Activated effector memory CD4-positive, alpha-beta T cell treated with anti-CD3 and anti-CD28 coated beads, Interleukin-2, amount 50 U/mL, for 16 hours (primary cell): ENCODE measurements around the gene STYXL1.
"Not testable (repeated sequence)": the region's sequence is repeated elsewhere in the genome, so short reads cannot be mapped to it uniquely, and the experiment has no call there.

Experiments
- DNase-seq: peaks from one replicate; pipeline ENCODE4 v3.0.0-alpha.2; 2020

STYXL1 gene

GRCh38 chr7:76047811-76048667 lies at the start of gene STYXL1, which contains the start of gene MDH2:
Gene STYXL1, minus strand, starts transcription at chr7:76048000. Its CDS starts 17,477 bp downstream, at chr7:76030523.
Gene MDH2, plus strand, starts transcription at chr7:76048106. Its CDS starts 55 bp downstream, at chr7:76048161.
- peak; percentile 95 for DNase-seq

- no peak for DNase-seq
Measured at GRCh38 chr7:76095908-76096307, 48.1 kb upstream of the STYXL1 start.

GRCh38 chr7:76094326-76094725 lies 46.5 kb upstream of the STYXL1 start:
- DNase-seq, result not testable (repeated sequence)

- not testable (repeated sequence) for DNase-seq
Measured at GRCh38 chr7:76093531-76093930, 45.7 kb upstream of the STYXL1 start.

GRCh38 chr7:76091506-76091905 lies 43.7 kb upstream of the STYXL1 start:
- no peak for DNase-seq

GRCh38 chr7:76089865-76090475 lies 42.2 kb upstream of the STYXL1 start:
- DNase-seq, result no peak

GRCh38 chr7:76087362-76087791 lies 39.6 kb upstream of the STYXL1 start:
- not testable (repeated sequence) for DNase-seq

GRCh38 chr7:76086070-76086469 lies 38.3 kb upstream of the STYXL1 start:
- DNase-seq, result no peak

- not testable (repeated sequence) for DNase-seq
Measured at GRCh38 chr7:76084115-76084514, 36.3 kb upstream of the STYXL1 start.

GRCh38 chr7:76080204-76080603 lies 32.4 kb upstream of the STYXL1 start:
- no peak for DNase-seq

- no peak for DNase-seq
Measured at GRCh38 chr7:76077435-76077834, 29.6 kb upstream of the STYXL1 start.

GRCh38 chr7:76076995-76077394 lies 29.2 kb upstream of the STYXL1 start:
- DNase-seq, result no peak

- DNase-seq, result no peak
Measured at GRCh38 chr7:76074972-76075370, 27.2 kb upstream of the STYXL1 start.

- no peak for DNase-seq
Measured at GRCh38 chr7:76074306-76074971, 26.6 kb upstream of the STYXL1 start.

- DNase-seq, result no peak
Measured at GRCh38 chr7:76073335-76073990, 25.7 kb upstream of the STYXL1 start.

GRCh38 chr7:76072243-76073148 lies 24.7 kb upstream of the STYXL1 start:
- DNase-seq, result no peak

GRCh38 chr7:76071316-76072242 lies 23.8 kb upstream of the STYXL1 start:
- DNase-seq, result no peak

GRCh38 chr7:76069238-76069638 lies 21.4 kb upstream of the STYXL1 start:
- DNase-seq, result no peak

GRCh38 chr7:76066716-76067503 lies 19.1 kb upstream of the STYXL1 start:
- no peak for DNase-seq
